GM12865 (cell line): ENCODE data around the gene CSTPP1.
"Not testable (repeated sequence)": the region's sequence is repeated elsewhere in the genome, so short reads cannot be mapped to it uniquely, and the experiment has no call there.

Experiments used
- DNase-seq: peaks from one replicate; pipeline ENCODE4 v3.0.0; 2010; ENCODE audit warnings: low read depth
- H3K4me3 ChIP-seq: 2 replicates; pipeline ENCODE4 v1.5.1; 2011; ENCODE audit warnings: mild to moderate bottlenecking, low read depth, low read length, control low read depth
- CTCF ChIP-seq: IDR thresholded peaks from 2 replicates; pipeline ENCODE4 v1.5.1; 2011; ENCODE audit warnings: low read length, control low read depth, low read depth, inconsistent platforms; ENCODE audit not compliant: insufficient read depth; ENCODE audit errors: missing control alignments

The CSTPP1 gene

GRCh38 chr11:46953093-46953492 lies 16.5 kb downstream of the CSTPP1 start:
- TF ChIP-seq CTCF, result no peak
- DNase-seq, result no peak
- no peak overlapping the region for H3K4me3 ChIP-seq

- no peak for TF ChIP-seq CTCF
- DNase-seq, result no peak
Measured at GRCh38 chr11:46958777-46959176, 22.2 kb downstream of the CSTPP1 start.

GRCh38 chr11:46961041-46961440 lies 24.5 kb downstream of the CSTPP1 start:
- no peak overlapping the region for H3K4me3 ChIP-seq
- no peak for TF ChIP-seq CTCF
- DNase-seq, result no peak

More at GRCh38 chr11:46958777-46959176, 22.2 kb downstream of the CSTPP1 start:
- no peak overlapping the region for H3K4me3 ChIP-seq

- not testable (repeated sequence) for H3K4me3 ChIP-seq, DNase-seq
Measured at GRCh38 chr11:46961886-46962285, 25.3 kb downstream of the CSTPP1 start.

- no peak for TF ChIP-seq CTCF
- no peak for DNase-seq
Measured at GRCh38 chr11:46963844-46964243, 27.3 kb downstream of the CSTPP1 start.

GRCh38 chr11:46966773-46967172 lies 30.2 kb downstream of the CSTPP1 start:
- DNase-seq, result no peak
- no peak for TF ChIP-seq CTCF
- no peak overlapping the region for H3K4me3 ChIP-seq

More at GRCh38 chr11:46963844-46964243, 27.3 kb downstream of the CSTPP1 start:
- H3K4me3 ChIP-seq, result no peak overlapping the region

- DNase-seq, result no peak
- no peak for TF ChIP-seq CTCF
- no peak overlapping the region for H3K4me3 ChIP-seq
Measured at GRCh38 chr11:46967962-46968361, 31.4 kb downstream of the CSTPP1 start.
